HL-60/S4 (cell line): ENCODE data around the gene LDLRAD3.

Source experiments
- in situ Hi-C: fragments of 300-500 bp; cut with MboI; formaldehyde crosslinking; loops from 2 replicates; pipeline ENCODE4 v1.14.3; 2022; ENCODE audit warnings: low sequenced_read_pairs

LDLRAD3 gene

DNA sequence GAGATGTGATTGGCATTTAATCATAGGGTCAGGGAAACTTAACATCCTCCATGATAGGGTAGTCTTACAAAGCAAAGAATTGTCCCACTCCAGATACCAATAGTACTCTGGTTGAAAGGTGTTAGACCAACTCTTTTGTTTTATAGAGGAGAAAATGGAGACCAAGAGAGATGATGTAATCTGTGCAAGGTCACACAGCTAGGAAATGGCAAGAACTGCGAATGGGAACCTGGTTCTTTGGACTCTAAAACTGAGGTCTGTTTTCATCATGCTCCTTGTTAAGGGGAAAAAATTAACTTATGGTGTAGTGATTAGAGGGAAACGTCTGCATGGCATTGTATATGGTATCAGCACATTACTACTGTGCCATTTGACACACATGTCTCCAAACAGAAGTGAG lies 174.2 kb downstream of the LDLRAD3 start:
- in situ Hi-C loops: no loop called here

GRCh38 chr11:36119300-36119699 lies 175.4 kb downstream of the LDLRAD3 start:
- in situ Hi-C loops: no loop called here

DNA sequence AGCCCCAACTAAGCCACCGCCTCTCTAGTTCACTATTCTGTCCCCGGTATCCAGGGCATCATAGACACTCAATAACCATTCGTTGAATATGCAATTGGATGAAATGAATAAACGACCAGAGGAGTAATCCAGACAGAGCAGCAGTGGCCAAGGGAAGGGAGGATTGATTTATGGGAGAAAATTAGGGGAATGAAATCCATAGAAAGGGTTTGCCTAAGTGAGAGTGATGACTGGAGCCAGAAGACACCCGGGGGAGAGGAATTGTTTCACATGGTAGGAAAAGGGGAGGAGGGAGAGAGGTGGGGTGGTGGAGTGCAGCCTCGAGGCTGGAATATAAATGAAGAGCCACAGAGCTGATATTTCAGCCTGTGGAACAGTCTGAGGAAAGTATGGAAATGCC lies 177.2 kb downstream of the LDLRAD3 start:
- in situ Hi-C loops: no loop called here

- in situ Hi-C loops: no loop called here
Observed at GRCh38 chr11:36122671-36123070, 178.8 kb downstream of the LDLRAD3 start.

GRCh38 chr11:36123336-36124101 lies 179.7 kb downstream of the LDLRAD3 start:
- in situ Hi-C loops: no loop called here

GRCh38 chr11:36126678-36127077 lies 182.8 kb downstream of the LDLRAD3 start:
- in situ Hi-C loops: no loop called here

DNA sequence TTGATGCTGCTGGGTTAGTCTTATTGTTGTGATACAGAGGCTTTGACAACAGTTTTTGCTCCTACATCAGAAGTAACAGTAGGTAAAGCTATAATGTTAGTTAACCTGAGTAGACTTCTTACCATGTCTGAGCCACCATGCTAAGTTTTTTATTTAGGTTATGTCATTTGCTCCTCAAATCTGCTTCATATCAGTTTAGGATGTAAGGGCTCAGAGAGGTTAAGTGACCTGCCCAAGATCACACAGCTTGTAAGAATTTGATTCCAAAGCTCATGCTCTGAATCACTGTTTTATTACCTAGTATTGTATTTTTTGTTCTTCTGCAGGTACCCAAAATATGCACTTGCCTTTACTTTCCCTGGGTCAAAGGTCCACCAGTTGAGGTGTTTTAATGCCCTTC lies 183.7 kb downstream of the LDLRAD3 start:
- in situ Hi-C loops: no loop called here

- in situ Hi-C loops: no loop called here
Observed at GRCh38 chr11:36129955-36130354, 186.1 kb downstream of the LDLRAD3 start.

DNA sequence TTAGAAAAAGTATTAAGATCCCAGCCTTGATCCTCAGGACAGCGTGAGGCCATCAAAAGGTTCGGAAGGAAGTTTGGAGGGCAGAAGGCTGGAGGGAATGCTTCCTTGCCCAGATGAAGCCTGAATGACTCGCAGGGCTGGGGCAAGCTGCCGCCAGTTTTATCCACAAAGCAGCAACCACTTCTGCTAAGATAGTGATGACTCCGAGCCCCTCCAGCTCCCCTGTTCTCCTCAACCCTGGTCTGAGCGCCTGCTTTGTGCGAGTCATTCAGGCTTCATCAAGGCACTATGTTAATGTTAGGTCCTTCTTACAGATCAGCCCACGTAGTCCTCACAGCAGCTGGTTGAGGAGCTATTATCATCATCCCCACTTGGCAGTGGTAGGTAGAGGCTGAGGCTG lies 186.5 kb downstream of the LDLRAD3 start:
- in situ Hi-C loops: no loop called here

GRCh38 chr11:36131721-36132397 lies 188.0 kb downstream of the LDLRAD3 start:
- in situ Hi-C loops: no loop called here

DNA sequence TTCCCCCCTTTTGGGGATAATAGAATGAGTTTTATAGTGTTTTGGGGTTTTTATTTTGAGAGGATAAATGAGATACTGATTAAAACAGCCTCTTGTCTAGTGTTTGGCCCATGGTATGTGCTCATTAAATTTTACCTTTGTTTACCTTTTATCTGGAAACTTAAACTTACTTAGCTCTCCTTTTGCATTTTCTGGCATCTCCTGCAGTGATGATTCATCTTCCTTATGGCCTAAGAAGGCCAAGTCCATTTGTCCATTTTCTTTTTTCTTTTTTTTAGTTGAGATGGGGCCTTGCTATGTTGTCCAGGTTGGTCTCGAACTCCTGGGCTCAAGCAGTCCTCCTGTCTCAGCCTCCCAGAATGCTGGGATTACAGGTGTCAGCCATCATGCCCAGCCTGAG lies 189.1 kb downstream of the LDLRAD3 start:
- in situ Hi-C loops: no loop called here

DNA sequence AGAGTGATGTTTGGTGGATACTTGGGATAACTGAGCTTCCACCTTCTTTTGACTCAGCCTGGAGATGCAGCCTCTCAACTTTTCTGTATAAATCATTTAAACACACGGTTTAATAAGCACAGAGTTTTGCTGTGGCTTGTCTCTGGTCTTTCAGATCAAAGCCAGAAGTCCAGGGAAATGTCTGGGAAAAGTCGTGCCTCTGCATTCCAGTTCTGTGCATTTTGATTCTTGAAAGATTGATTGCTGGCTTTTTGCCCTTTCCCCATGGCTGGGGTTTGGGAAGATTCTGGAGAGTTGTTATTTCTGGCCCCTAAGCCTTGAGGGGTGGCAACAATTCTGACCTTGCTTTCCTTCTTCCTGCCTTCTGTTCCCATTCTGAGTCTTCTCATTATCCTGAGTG lies 191.2 kb downstream of the LDLRAD3 start:
- in situ Hi-C loops: no loop called here

GRCh38 chr11:36139767-36140166 lies 195.9 kb downstream of the LDLRAD3 start:
- in situ Hi-C loops: no loop called here

- in situ Hi-C loops: no loop called here
Observed at GRCh38 chr11:36141196-36141953, 197.5 kb downstream of the LDLRAD3 start.

DNA sequence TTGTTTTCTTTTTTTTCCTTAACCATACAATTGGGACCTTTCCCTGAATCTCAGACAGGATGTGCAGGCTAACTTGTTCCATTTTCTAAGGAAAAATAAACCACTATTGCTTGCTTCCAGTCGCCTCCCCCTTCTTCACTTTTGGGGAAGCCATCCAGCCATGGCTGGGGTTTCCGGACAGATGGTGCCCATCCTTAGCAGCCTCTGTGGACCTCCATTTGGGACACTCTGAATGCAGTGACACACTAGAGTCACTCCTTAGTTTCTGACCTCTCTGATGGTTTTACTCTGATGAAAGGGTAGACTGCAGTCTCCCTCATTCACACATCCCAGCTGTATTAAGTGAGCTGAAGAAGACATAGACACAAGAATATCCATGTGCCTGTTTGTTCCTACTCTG lies 198.1 kb downstream of the LDLRAD3 start:
- in situ Hi-C loops: no loop called here

- in situ Hi-C loops: no loop called here
Observed at GRCh38 chr11:36142439-36142838, 198.6 kb downstream of the LDLRAD3 start.

DNA sequence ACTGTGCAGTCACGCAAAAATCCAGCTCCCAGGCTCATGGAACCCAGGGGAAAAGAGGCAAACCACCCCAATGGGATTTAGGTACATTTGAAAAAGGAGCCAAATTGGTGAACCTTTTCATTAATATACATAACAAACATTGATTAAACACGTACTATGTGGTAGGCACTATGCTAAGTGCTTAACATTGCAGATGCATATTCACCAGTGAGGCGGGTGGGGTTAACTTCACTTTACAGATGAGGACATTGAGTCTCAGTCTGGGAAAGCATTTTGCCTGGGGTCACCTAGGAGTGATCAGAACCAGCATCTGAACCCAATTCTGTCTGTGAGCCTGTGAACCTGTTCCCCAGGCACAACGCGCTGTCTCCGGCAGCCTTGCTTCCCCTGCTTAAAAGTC lies 199.0 kb downstream of the LDLRAD3 start:
- in situ Hi-C loops: no loop called here

GRCh38 chr11:36146437-36146836 lies 202.6 kb downstream of the LDLRAD3 start:
- in situ Hi-C loops: no loop called here

GRCh38 chr11:36147491-36147890 lies 203.6 kb downstream of the LDLRAD3 start:
- in situ Hi-C loops: no loop called here

DNA sequence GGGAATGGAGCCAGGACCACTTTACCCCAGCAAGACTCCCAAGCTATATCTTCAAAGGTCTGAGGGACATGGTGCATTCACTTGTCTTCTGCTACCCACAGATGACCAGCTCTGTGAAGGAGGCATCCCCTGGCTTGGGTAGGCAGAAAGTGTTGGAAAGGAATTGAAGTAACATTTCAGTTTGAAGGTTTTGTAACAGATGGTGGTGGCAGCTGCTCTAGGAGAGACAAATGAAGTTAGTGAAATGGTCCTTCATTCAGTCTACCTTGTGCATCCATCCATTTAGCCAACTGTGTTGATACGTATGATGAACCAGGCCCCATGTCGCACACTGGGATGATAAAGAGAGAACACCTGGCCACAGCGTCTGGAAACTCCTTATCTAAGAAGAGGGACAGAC lies 204.8 kb downstream of the LDLRAD3 start:
- in situ Hi-C loops: no loop called here

GRCh38 chr11:36149538-36150242 lies 205.8 kb downstream of the LDLRAD3 start:
- in situ Hi-C loops: no loop called here
